SK-N-SH (cell line): ENCODE results near the gene AKAP6. TPM values are rescaled to one million over a fixed set of nuclear protein-coding genes. Genes with fewer than 3 reads are reported as not detected.
A peak's percentile ranks its signal among the peaks of the same experiment; 100 is the strongest.

ENCODE experiments used
- CTCF ChIA-PET: fragments of 300-600, 350-600 bp; formaldehyde crosslinking; extraction: SDS; loops from one replicate; lab custom pipeline; 2021; lab: Yijun Ruan, JAX
- POLR2A ChIA-PET: fragments of 350-600 bp; sonication (Branson Sonifier 250); formaldehyde crosslinking; extraction: SDS; loops from one replicate; lab custom pipeline; 2020; ENCODE audit warnings: antibody characterized with exemption, inconsistent platforms; lab: Yijun Ruan, JAX
- DNase-seq: peaks from one replicate; pipeline ENCODE4 v3.0.0; 2012
- H2AFZ ChIP-seq: fragments of 200-600 bp; sonication (generic); 2 replicates; pipeline ENCODE4 v1.8.1; 2016; ENCODE audit warnings: antibody characterized with exemption, mild to moderate bottlenecking, low read depth
- H3F3A ChIP-seq: fragments of 200-600 bp; sonication (generic); replicated peaks from 2 replicates; pipeline ENCODE3; 2016; ENCODE audit warnings: antibody characterized with exemption, mild to moderate bottlenecking; ENCODE audit not compliant: insufficient read depth
- H3K27ac ChIP-seq, 2 experiments: fragments of 200-500 bp in 1 of 2; fragments of 200-600 bp in 1 of 2; sonication (Bioruptor generic) in 1 of 2; sonication (generic), shearing (Covaris generic) in 1 of 2; 2 replicates each; pipeline versions ENCODE4 v1.5.1 to v1.6.1; 2014 to 2016; ENCODE audit warnings: low read depth in 2 of 2, inconsistent platforms in 1 of 2, low read length in 1 of 2, mild to moderate bottlenecking in 1 of 2, mixed read lengths in 1 of 2
- H3K27me3 ChIP-seq: fragments of 200-600 bp; sonication (generic), shearing (Covaris generic); 2 replicates; pipeline ENCODE4 v1.6.1; 2016; ENCODE audit warnings: mixed run types; ENCODE audit not compliant: insufficient read depth
- H3K36me3 ChIP-seq, 2 experiments: fragments of 200-500 bp in 1 of 2; fragments of 200-600 bp in 1 of 2; sonication (Bioruptor generic) in 1 of 2; sonication (generic) in 1 of 2; replicated peaks in 1 of 2; 2 replicates each; pipeline versions ENCODE3 to v1.5.1; 2014 to 2016; ENCODE audit warnings: low read length in 1 of 2, mild to moderate bottlenecking in 1 of 2; ENCODE audit not compliant: insufficient read depth in 2 of 2, control insufficient read depth in 1 of 2
- H3K4me1 ChIP-seq, 2 experiments: fragments of 200-500 bp in 1 of 2; fragments of 200-600 bp in 1 of 2; sonication (Bioruptor generic) in 1 of 2; sonication (generic), shearing (Covaris generic) in 1 of 2; 2 replicates each; pipeline versions ENCODE4 v1.5.1 to v1.6.1; 2014 to 2016; ENCODE audit warnings: low read depth in 1 of 2, low read length in 1 of 2, mixed run types in 1 of 2; ENCODE audit not compliant: insufficient read depth in 2 of 2, control insufficient read depth in 1 of 2
- H3K4me2 ChIP-seq: fragments of 200-600 bp; sonication (generic), shearing (Covaris generic); 2 replicates; pipeline ENCODE4 v1.6.1; 2017; ENCODE audit warnings: mixed run types
- H3K4me3 ChIP-seq, 2 experiments: fragments of 200-500 bp in 1 of 2; fragments of 200-600 bp in 1 of 2; sonication (Bioruptor generic) in 1 of 2; sonication (generic), shearing (Covaris generic) in 1 of 2; 2 replicates each; pipeline versions ENCODE4 v1.5.1 to v1.8.1; 2014 to 2016; ENCODE audit warnings: low read depth in 2 of 2, inconsistent platforms in 1 of 2, low read length in 1 of 2, mild to moderate bottlenecking in 1 of 2, mixed read lengths in 1 of 2, moderate library complexity in 1 of 2
- H3K79me2 ChIP-seq: fragments of 200-600 bp; sonication (generic); 2 replicates; pipeline ENCODE4 v1.8.1; 2017; ENCODE audit warnings: mild to moderate bottlenecking; ENCODE audit not compliant: insufficient read depth
- H3K9ac ChIP-seq: fragments of 200-600 bp; sonication (generic); 2 replicates; pipeline ENCODE4 v1.6.1; 2017; ENCODE audit warnings: mixed run types
- H3K9me2 ChIP-seq: fragments of 200-600 bp; sonication (generic); 2 replicates; pipeline ENCODE4 v1.6.1; 2017; ENCODE audit warnings: mixed run types
- H3K9me3 ChIP-seq: fragments of 200-600 bp; sonication (generic); 2 replicates; pipeline ENCODE4 v1.6.1; 2017; ENCODE audit warnings: mixed run types, mild to moderate bottlenecking, moderate library complexity
- H4K20me1 ChIP-seq: fragments of 200-600 bp; sonication (generic); 2 replicates; pipeline ENCODE4 v1.6.1; 2017; ENCODE audit warnings: mild to moderate bottlenecking, mixed run types; ENCODE audit not compliant: insufficient read depth
- CHD2 ChIP-seq: fragments of 150-350 bp; IDR thresholded peaks from 2 replicates; pipeline ENCODE4 v1.6.1; 2018; ENCODE audit warnings: low read length; ENCODE audit not compliant: partially characterized antibody
- FOXM1 ChIP-seq: IDR thresholded peaks from 2 replicates; pipeline ENCODE4 v1.4.0; 2012; ENCODE audit warnings: low read depth, mild to moderate bottlenecking
- MXI1 ChIP-seq: IDR thresholded peaks from 2 replicates; pipeline ENCODE4 v1.6.1; 2012; ENCODE audit warnings: mild to moderate bottlenecking, low read depth, low read length, improper control_type of control experiment
- NRF1 ChIP-seq: IDR thresholded peaks from 2 replicates; pipeline ENCODE4 v1.6.1; 2012; ENCODE audit warnings: low read depth, mild to moderate bottlenecking, low read length
- POLR2AphosphoS5 ChIP-seq: IDR thresholded peaks from 2 replicates; pipeline ENCODE4 v1.6.1; 2012; ENCODE audit warnings: low read depth, low read length
- RCOR1 ChIP-seq: fragments of 150-350 bp; IDR thresholded peaks from 2 replicates; pipeline ENCODE4 v1.6.1; 2017; ENCODE audit warnings: antibody characterized with exemption, low read length
- RXRA ChIP-seq: IDR thresholded peaks from 2 replicates; pipeline ENCODE4 v1.4.0; 2012; ENCODE audit warnings: low read depth, mild to moderate bottlenecking, borderline replicate concordance
- SMC3 ChIP-seq: IDR thresholded peaks from 2 replicates; pipeline ENCODE4 v1.6.1; 2012; ENCODE audit warnings: low read depth, low read length, improper control_type of control experiment
- TCF12 ChIP-seq: IDR thresholded peaks from 2 replicates; pipeline ENCODE4 v1.4.0; 2012
- TEAD4 ChIP-seq: IDR thresholded peaks from 2 replicates; pipeline ENCODE4 v1.4.0; 2012; ENCODE audit warnings: mild to moderate bottlenecking, borderline replicate concordance; ENCODE audit not compliant: insufficient read depth
- WGBS: methylation state at CpG from one replicate; pipeline ENCODE4 v1.1.6; 2017; ENCODE audit warnings: low lambda C conversion rate; 5-methylcytosine and 5-hydroxymethylcytosine counted together
- polyA plus RNA-seq, 3 experiments: library from polyadenylated mRNA; depleted of rRNA; stranded (reverse); fragments of >200 nt; gene quantifications; 2 replicates each; pipeline ENCODE4 v1.2.3, GENCODE V29; 2012
- TF ChIP-seq, protein P1 (sequence below): fragments of 150-350 bp; IDR thresholded peaks from 2 replicates; pipeline ENCODE4 v1.6.1; 2016; ENCODE audit warnings: mild to moderate bottlenecking, low read depth, low read length
- TF ChIP-seq, protein P2 (sequence below): fragments of 200-600 bp; sonication (generic); IDR thresholded peaks from 2 replicates; pipeline ENCODE4 v1.6.1; 2017; ENCODE audit warnings: antibody characterized with exemption, mild to moderate bottlenecking, moderate library complexity
- TF ChIP-seq, protein P3 (sequence below): IDR thresholded peaks from 2 replicates; pipeline ENCODE4 v1.4.0; 2012; ENCODE audit warnings: low read depth, borderline replicate concordance
- TF ChIP-seq, protein P4 (sequence below): IDR thresholded peaks from 2 replicates; pipeline ENCODE4 v1.4.0; 2012; ENCODE audit warnings: low read depth
- TF ChIP-seq, protein P5 (sequence below): IDR thresholded peaks from 2 replicates; pipeline ENCODE4 v1.6.1; 2012; ENCODE audit warnings: mild to moderate bottlenecking, low read depth, low read length, moderate library complexity
- TF ChIP-seq, protein P6 (sequence below): fragments of 150-350 bp; IDR thresholded peaks from 2 replicates; pipeline ENCODE4 v1.6.1; 2017; ENCODE audit warnings: antibody characterized with exemption, low read length, low read depth, borderline replicate concordance

Gene AKAP6
- polyA plus RNA-seq, 1 of the 3 experiments (the other 2 are of a cell fraction), result 1.7 TPM

DNA sequence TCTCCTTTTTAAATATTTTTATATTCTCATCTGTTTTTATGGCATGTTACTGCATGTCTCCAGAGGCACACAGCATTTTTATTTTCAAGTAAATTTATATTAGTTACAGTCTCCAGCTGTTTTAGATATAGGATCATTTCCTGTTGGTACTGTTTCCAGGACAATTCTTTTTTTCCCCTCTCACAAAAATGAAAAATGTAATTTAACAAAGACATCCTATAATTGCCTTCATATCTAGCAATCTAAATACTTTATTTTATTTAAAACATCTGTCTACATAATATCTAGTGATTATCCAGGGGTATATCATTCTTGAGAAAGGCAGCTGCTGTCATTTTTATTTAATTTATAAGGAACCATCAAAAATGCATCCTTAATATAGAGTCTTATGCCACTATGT lies 337.2 kb downstream of the AKAP6 start (continued):
- TF ChIP-seq, protein P1, sequence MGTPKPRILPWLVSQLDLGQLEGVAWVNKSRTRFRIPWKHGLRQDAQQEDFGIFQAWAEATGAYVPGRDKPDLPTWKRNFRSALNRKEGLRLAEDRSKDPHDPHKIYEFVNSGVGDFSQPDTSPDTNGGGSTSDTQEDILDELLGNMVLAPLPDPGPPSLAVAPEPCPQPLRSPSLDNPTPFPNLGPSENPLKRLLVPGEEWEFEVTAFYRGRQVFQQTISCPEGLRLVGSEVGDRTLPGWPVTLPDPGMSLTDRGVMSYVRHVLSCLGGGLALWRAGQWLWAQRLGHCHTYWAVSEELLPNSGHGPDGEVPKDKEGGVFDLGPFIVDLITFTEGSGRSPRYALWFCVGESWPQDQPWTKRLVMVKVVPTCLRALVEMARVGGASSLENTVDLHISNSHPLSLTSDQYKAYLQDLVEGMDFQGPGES, result no peak
- TF ChIP-seq RXRA (no peak), TCF12 (peak; percentile 85), SMC3 (no peak), MXI1 (no peak), NRF1 (no peak), RCOR1 (no peak), CHD2 (no peak)
- TF ChIP-seq, protein P2, sequence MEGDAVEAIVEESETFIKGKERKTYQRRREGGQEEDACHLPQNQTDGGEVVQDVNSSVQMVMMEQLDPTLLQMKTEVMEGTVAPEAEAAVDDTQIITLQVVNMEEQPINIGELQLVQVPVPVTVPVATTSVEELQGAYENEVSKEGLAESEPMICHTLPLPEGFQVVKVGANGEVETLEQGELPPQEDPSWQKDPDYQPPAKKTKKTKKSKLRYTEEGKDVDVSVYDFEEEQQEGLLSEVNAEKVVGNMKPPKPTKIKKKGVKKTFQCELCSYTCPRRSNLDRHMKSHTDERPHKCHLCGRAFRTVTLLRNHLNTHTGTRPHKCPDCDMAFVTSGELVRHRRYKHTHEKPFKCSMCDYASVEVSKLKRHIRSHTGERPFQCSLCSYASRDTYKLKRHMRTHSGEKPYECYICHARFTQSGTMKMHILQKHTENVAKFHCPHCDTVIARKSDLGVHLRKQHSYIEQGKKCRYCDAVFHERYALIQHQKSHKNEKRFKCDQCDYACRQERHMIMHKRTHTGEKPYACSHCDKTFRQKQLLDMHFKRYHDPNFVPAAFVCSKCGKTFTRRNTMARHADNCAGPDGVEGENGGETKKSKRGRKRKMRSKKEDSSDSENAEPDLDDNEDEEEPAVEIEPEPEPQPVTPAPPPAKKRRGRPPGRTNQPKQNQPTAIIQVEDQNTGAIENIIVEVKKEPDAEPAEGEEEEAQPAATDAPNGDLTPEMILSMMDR, result no peak
- TF ChIP-seq, protein P3, sequence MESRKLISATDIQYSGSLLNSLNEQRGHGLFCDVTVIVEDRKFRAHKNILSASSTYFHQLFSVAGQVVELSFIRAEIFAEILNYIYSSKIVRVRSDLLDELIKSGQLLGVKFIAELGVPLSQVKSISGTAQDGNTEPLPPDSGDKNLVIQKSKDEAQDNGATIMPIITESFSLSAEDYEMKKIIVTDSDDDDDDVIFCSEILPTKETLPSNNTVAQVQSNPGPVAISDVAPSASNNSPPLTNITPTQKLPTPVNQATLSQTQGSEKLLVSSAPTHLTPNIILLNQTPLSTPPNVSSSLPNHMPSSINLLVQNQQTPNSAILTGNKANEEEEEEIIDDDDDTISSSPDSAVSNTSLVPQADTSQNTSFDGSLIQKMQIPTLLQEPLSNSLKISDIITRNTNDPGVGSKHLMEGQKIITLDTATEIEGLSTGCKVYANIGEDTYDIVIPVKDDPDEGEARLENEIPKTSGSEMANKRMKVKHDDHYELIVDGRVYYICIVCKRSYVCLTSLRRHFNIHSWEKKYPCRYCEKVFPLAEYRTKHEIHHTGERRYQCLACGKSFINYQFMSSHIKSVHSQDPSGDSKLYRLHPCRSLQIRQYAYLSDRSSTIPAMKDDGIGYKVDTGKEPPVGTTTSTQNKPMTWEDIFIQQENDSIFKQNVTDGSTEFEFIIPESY, result no peak
- TF ChIP-seq, protein P4, sequence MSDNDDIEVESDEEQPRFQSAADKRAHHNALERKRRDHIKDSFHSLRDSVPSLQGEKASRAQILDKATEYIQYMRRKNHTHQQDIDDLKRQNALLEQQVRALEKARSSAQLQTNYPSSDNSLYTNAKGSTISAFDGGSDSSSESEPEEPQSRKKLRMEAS, result no peak
- TF ChIP-seq, protein P5, sequence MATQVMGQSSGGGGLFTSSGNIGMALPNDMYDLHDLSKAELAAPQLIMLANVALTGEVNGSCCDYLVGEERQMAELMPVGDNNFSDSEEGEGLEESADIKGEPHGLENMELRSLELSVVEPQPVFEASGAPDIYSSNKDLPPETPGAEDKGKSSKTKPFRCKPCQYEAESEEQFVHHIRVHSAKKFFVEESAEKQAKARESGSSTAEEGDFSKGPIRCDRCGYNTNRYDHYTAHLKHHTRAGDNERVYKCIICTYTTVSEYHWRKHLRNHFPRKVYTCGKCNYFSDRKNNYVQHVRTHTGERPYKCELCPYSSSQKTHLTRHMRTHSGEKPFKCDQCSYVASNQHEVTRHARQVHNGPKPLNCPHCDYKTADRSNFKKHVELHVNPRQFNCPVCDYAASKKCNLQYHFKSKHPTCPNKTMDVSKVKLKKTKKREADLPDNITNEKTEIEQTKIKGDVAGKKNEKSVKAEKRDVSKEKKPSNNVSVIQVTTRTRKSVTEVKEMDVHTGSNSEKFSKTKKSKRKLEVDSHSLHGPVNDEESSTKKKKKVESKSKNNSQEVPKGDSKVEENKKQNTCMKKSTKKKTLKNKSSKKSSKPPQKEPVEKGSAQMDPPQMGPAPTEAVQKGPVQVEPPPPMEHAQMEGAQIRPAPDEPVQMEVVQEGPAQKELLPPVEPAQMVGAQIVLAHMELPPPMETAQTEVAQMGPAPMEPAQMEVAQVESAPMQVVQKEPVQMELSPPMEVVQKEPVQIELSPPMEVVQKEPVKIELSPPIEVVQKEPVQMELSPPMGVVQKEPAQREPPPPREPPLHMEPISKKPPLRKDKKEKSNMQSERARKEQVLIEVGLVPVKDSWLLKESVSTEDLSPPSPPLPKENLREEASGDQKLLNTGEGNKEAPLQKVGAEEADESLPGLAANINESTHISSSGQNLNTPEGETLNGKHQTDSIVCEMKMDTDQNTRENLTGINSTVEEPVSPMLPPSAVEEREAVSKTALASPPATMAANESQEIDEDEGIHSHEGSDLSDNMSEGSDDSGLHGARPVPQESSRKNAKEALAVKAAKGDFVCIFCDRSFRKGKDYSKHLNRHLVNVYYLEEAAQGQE, result no peak

DNA sequence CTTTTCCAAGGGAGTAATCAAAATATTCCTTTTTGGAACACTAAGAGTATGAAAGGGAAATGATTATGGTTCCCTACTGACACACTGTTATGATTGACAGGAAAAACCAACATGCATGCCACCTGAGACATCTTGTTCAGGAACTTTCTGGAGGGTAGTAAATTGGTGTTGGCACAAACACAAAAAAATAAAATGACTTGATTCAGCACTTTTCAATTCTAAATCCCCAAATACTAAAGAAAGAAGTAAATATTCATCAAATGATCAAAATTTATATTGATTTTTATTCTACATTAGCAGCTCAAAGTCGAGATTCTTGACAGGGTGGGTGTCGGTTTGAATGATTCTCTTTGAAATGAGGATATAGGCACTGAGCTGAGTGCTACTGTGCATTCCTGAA lies 338.2 kb downstream of the AKAP6 start:
- peaks cover 5% of the 10 kb centered on the region for H3F3A ChIP-seq
- no peaks in the 10 kb centered on the region for H3K9me3 ChIP-seq
- no peaks in the 10 kb centered on the region for H3K27me3 ChIP-seq
- H3K27ac ChIP-seq, result peak overlapping the region; percentile 62 to 69; a peak in 2 of 4 replicates
- ChIA-PET CTCF (interaction anchor here (1.5 kb wide), 1 partner anchor 18 kb away, joined by 3 read pairs; no protein-coding TSS in a partner anchor), POLR2A (no interaction called here)
- H3K79me2 ChIP-seq, result no peaks in the 10 kb centered on the region
- H3K4me3 ChIP-seq, result no peak overlapping the region
- H3K36me3 ChIP-seq, result no peaks in the 10 kb centered on the region
- no peak overlapping the region for H2AFZ ChIP-seq
- H4K20me1 ChIP-seq, result no peaks in the 10 kb centered on the region
- no peak overlapping the region for H3K4me2 ChIP-seq
- H3K9ac ChIP-seq, result no peak overlapping the region
- WGBS, result 81% methylated on average over 2 of the region's 2 CpGs
- DNase-seq, result no peak
- no peaks in the 10 kb centered on the region for H3K9me2 ChIP-seq
- peaks cover 16 to 22% of the 10 kb centered on the region in 2 experiments for H3K4me1 ChIP-seq
- TF ChIP-seq FOXM1 (no peak), MXI1 (no peak), POLR2AphosphoS5 (no peak), TEAD4 (no peak)
- TF ChIP-seq, protein P6, sequence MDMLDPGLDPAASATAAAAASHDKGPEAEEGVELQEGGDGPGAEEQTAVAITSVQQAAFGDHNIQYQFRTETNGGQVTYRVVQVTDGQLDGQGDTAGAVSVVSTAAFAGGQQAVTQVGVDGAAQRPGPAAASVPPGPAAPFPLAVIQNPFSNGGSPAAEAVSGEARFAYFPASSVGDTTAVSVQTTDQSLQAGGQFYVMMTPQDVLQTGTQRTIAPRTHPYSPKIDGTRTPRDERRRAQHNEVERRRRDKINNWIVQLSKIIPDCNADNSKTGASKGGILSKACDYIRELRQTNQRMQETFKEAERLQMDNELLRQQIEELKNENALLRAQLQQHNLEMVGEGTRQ, result no peak
- TF ChIP-seq, protein P5, result no peak
